Esophagus squamous epithelium (tissue), 4 donors: Measurements from ENCODE around the gene ADM.

Experiments
- CTCF ChIP-seq, 6 experiments: fragments of 450-650 bp in 4 of 6; fragments of 200-600 bp in 2 of 6; sonication (generic) in 2 of 6; IDR thresholded peaks; one replicate each; pipeline ENCODE4 v1.5.1; 2016 to 2019; ENCODE audit warnings: antibody characterized with exemption in 6 of 6, mild to moderate bottlenecking in 4 of 6, moderate library complexity in 4 of 6
- POLR2A ChIP-seq, 4 donors: fragments of 450-650 bp; IDR thresholded peaks; one replicate each; pipeline ENCODE4 v1.6.1; 2017; ENCODE audit warnings: antibody characterized with exemption in 4 of 4, mild to moderate bottlenecking in 4 of 4, moderate library complexity in 3 of 4

GRCh38 chr11:10356161-10356560 lies 51.3 kb downstream of the ADM start:
- no peak for TF ChIP-seq POLR2A (IDR thresholded peaks at IDR 0.05)
- TF ChIP-seq CTCF (IDR thresholded peaks at IDR 0.05): no peak
